DOHH2 (cell line): ENCODE data around the gene AMDHD1.

Source experiments
- H3F3A ChIP-seq: fragments of 200-600 bp; sonication (generic), shearing (Covaris generic); 2 replicates; pipeline ENCODE4 v1.6.0; 2016; ENCODE audit warnings: antibody characterized with exemption, mild to moderate bottlenecking; ENCODE audit not compliant: control insufficient read depth, insufficient read depth
- H3K27ac ChIP-seq: fragments of 200-600 bp; sonication (generic); 2 replicates; pipeline ENCODE4 v1.5.1; 2014; ENCODE audit warnings: low read depth, mild to moderate bottlenecking, low read length, moderate library complexity
- H3K27me3 ChIP-seq: fragments of 200-600 bp; sonication (generic); 2 replicates; pipeline ENCODE4 v1.6.1; 2014; ENCODE audit warnings: mild to moderate bottlenecking, low read length, mixed read lengths; ENCODE audit not compliant: control insufficient read depth
- H3K36me3 ChIP-seq: fragments of 200-600 bp; sonication (generic); 2 replicates; pipeline ENCODE4 v1.6.1; 2014; ENCODE audit warnings: mild to moderate bottlenecking, low read length, moderate library complexity, mixed read lengths; ENCODE audit not compliant: control insufficient read depth
- H3K4me1 ChIP-seq: fragments of 200-600 bp; sonication (generic); 2 replicates; pipeline ENCODE4 v1.6.1; 2014; ENCODE audit warnings: mild to moderate bottlenecking, low read length, mixed read lengths; ENCODE audit not compliant: control insufficient read depth
- H3K4me2 ChIP-seq: fragments of 200-600 bp; sonication (generic); 2 replicates; pipeline ENCODE4 v1.6.0; 2014; ENCODE audit warnings: mild to moderate bottlenecking, low read length, moderate library complexity
- H3K4me3 ChIP-seq: fragments of 200-600 bp; sonication (generic); 2 replicates; pipeline ENCODE4 v1.5.1; 2014; ENCODE audit warnings: mild to moderate bottlenecking, low read length, mixed read lengths
- H3K79me2 ChIP-seq: fragments of 200-600 bp; sonication (generic); 2 replicates; pipeline ENCODE4 v1.6.1; 2014; ENCODE audit warnings: mild to moderate bottlenecking, low read length, mixed read lengths; ENCODE audit not compliant: control insufficient read depth
- H3K9me2 ChIP-seq: fragments of 200-600 bp; sonication (generic); replicated peaks from 2 replicates; pipeline ENCODE4 v1.6.1; 2014; ENCODE audit warnings: mild to moderate bottlenecking, low read length, mixed read lengths; ENCODE audit not compliant: control insufficient read depth
- H3K9me3 ChIP-seq: fragments of 200-600 bp; sonication (generic); 2 replicates; pipeline ENCODE4 v1.6.1; 2014; ENCODE audit warnings: antibody characterized with exemption, low read length, mixed read lengths; ENCODE audit not compliant: control insufficient read depth, insufficient read depth
- H4K20me1 ChIP-seq: fragments of 200-600 bp; sonication (generic); 2 replicates; pipeline ENCODE4 v1.6.0; 2014; ENCODE audit warnings: low read depth, mild to moderate bottlenecking, antibody characterized with exemption, low read length, moderate library complexity; ENCODE audit not compliant: control insufficient read depth, insufficient read depth
- CTCF ChIP-seq: fragments of 200-600 bp; sonication (generic); IDR thresholded peaks from one replicate; pipeline ENCODE4 v1.5.1; 2014; ENCODE audit warnings: antibody characterized with exemption, mild to moderate bottlenecking, low read depth, low read length; ENCODE audit not compliant: poor library complexity, severe bottlenecking
- EZH2phosphoT487 ChIP-seq: fragments of 200-600 bp; sonication (generic); IDR thresholded peaks from 2 replicates; pipeline ENCODE4 v1.6.1; 2017; ENCODE audit warnings: borderline replicate concordance, mild to moderate bottlenecking, antibody characterized with exemption, low read length, moderate library complexity, mixed read lengths

Gene AMDHD1

GRCh38 chr12:95949477-95950206 lies 6.5 kb downstream of the AMDHD1 start:
- Histone ChIP-seq H3K4me1 (no peaks in the 10 kb centered on the region), H3K27ac (no peak overlapping the region), H3K9me3 (no peaks in the 10 kb centered on the region), H3K9me2 (no peaks in the 10 kb centered on the region), H3K4me2 (no peak overlapping the region), H3K36me3 (no peaks in the 10 kb centered on the region), H4K20me1 (no peaks in the 10 kb centered on the region), H3K27me3 (peaks cover 28% of the 10 kb centered on the region), H3K79me2 (no peaks in the 10 kb centered on the region), H3K4me3 (no peak overlapping the region), H3F3A (no peaks in the 10 kb centered on the region)
- TF ChIP-seq EZH2phosphoT487 (no peak), CTCF (no peak)

- Histone ChIP-seq H3K27me3 (peaks cover 21% of the 10 kb centered on the region), H4K20me1 (no peaks in the 10 kb centered on the region), H3K79me2 (no peaks in the 10 kb centered on the region), H3K9me2 (no peaks in the 10 kb centered on the region), H3K4me2 (no peak overlapping the region), H3K27ac (no peak overlapping the region), H3K4me1 (no peaks in the 10 kb centered on the region), H3F3A (no peaks in the 10 kb centered on the region), H3K9me3 (no peaks in the 10 kb centered on the region), H3K36me3 (no peaks in the 10 kb centered on the region), H3K4me3 (no peak overlapping the region)
- TF ChIP-seq CTCF = no peak
- TF ChIP-seq EZH2phosphoT487 = no peak
Observed at GRCh38 chr12:95951515-95951914, 8.4 kb downstream of the AMDHD1 start.

- TF ChIP-seq CTCF (no peak), EZH2phosphoT487 (no peak)
- H3K27me3 ChIP-seq = peaks cover 21% of the 10 kb centered on the region
- H3K79me2 ChIP-seq = no peaks in the 10 kb centered on the region
- H4K20me1 ChIP-seq = no peaks in the 10 kb centered on the region
- no peak overlapping the region for H3K27ac ChIP-seq
- no peaks in the 10 kb centered on the region for H3K9me3 ChIP-seq
- no peaks in the 10 kb centered on the region for H3F3A ChIP-seq
- no peaks in the 10 kb centered on the region for H3K4me1 ChIP-seq
- no peak overlapping the region for H3K4me2 ChIP-seq
- H3K4me3 ChIP-seq = no peak overlapping the region
- H3K9me2 ChIP-seq = no peaks in the 10 kb centered on the region
- no peaks in the 10 kb centered on the region for H3K36me3 ChIP-seq
Observed at GRCh38 chr12:95953000-95953399, 9.9 kb downstream of the AMDHD1 start.
